Uterus (tissue), 4 donors: Measurements from ENCODE around the gene HOMER2. TPM values are rescaled to one million over a fixed set of nuclear protein-coding genes. Genes with fewer than 3 reads are reported as not detected.

Source experiments
- DNase-seq, 2 donors: peaks; one replicate each; pipeline ENCODE4 v3.0.0-alpha.2; 2019 to 2020
- H3K27ac ChIP-seq, 2 donors: fragments of 200-600 bp; sonication (generic); 1 replicate in 1 of 2; 2 replicates in 1 of 2; pipeline ENCODE4 v1.5.1; 2016 to 2018
- H3K27me3 ChIP-seq, 2 donors: fragments of 200-600 bp; sonication (generic); one replicate each; pipeline ENCODE4 v1.5.1; 2018 to 2019; ENCODE audit warnings: control low read depth in 1 of 2
- H3K36me3 ChIP-seq, 2 donors: fragments of 200-600 bp; sonication (generic); one replicate each; pipeline ENCODE4 v1.5.1; 2019; ENCODE audit warnings: control low read depth in 1 of 2
- H3K4me1 ChIP-seq, 2 donors: fragments of 200-600 bp; sonication (generic); one replicate each; pipeline ENCODE4 v1.5.1; 2018 to 2019; ENCODE audit warnings: control low read depth in 1 of 2
- H3K4me3 ChIP-seq, 2 donors: fragments of 200-600 bp; sonication (generic); 1 replicate in 1 of 2; 2 replicates in 1 of 2; pipeline ENCODE4 v1.5.1; 2018 to 2019; ENCODE audit warnings: mild to moderate bottlenecking in 1 of 2
- H3K9me3 ChIP-seq, 2 donors: fragments of 200-600 bp; sonication (generic); one replicate each; pipeline ENCODE4 v1.5.1; 2019; ENCODE audit warnings: control low read depth in 1 of 2
- POLR2A ChIP-seq, 2 donors: fragments of 450-650 bp; IDR thresholded peaks; one replicate each; pipeline ENCODE4 v1.6.1; 2016; ENCODE audit warnings: antibody characterized with exemption in 2 of 2, mild to moderate bottlenecking in 1 of 2, moderate library complexity in 1 of 2
- intact Hi-C: fragments of 100-400 bp; cut with DNase I; formaldehyde crosslinking; loops from one replicate; pipeline ENCODE4 v1.15.1; 2023; ENCODE audit warnings: low total_unique reads
- total RNA-seq, 4 donors: library from RNA; depleted of rRNA in 3 of 4; stranded (reverse); fragments of >200 nt in 3 of 4; gene quantifications; one replicate each; pipeline versions ENCODE4 v1.1.0 to v1.2.4, GENCODE V29; 2014 to 2023
- TF ChIP-seq, protein P1 (sequence below), 4 experiments: fragments of 200-600 bp in 2 of 4; fragments of 450-650 bp in 2 of 4; sonication (generic) in 2 of 4; IDR thresholded peaks; one replicate each; pipeline ENCODE4 v1.5.1; 2016 to 2019; ENCODE audit warnings: antibody characterized with exemption in 4 of 4, mild to moderate bottlenecking in 2 of 4, moderate library complexity in 1 of 4
- donor health status: DM: yes; HTN: yes; CAD: no.

The HOMER2 gene
- total RNA-seq, 4 donors from 2014 or later, result 5.1 to 50.0 (median 10.6) TPM

- intact Hi-C loops, result no loop called here
- Histone ChIP-seq H3K4me1 (no peaks in the 10 kb centered on the region), H3K27ac (no peak overlapping the region), H3K36me3 (no peaks in the 10 kb centered on the region), H3K27me3 (no peaks in the 10 kb centered on the region), H3K9me3 (no peaks in the 10 kb centered on the region), H3K4me3 (no peak overlapping the region)
- DNase-seq, result no peak
- no peak for TF ChIP-seq POLR2A (IDR thresholded peaks at IDR 0.05)
- TF ChIP-seq, protein P1, sequence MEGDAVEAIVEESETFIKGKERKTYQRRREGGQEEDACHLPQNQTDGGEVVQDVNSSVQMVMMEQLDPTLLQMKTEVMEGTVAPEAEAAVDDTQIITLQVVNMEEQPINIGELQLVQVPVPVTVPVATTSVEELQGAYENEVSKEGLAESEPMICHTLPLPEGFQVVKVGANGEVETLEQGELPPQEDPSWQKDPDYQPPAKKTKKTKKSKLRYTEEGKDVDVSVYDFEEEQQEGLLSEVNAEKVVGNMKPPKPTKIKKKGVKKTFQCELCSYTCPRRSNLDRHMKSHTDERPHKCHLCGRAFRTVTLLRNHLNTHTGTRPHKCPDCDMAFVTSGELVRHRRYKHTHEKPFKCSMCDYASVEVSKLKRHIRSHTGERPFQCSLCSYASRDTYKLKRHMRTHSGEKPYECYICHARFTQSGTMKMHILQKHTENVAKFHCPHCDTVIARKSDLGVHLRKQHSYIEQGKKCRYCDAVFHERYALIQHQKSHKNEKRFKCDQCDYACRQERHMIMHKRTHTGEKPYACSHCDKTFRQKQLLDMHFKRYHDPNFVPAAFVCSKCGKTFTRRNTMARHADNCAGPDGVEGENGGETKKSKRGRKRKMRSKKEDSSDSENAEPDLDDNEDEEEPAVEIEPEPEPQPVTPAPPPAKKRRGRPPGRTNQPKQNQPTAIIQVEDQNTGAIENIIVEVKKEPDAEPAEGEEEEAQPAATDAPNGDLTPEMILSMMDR (IDR thresholded peaks at IDR 0.05), result no peak
Observed at GRCh38 chr15:82890995-82891390, 61.5 kb downstream of the HOMER2 start.

- H3K27ac ChIP-seq, result no peak overlapping the region
- intact Hi-C loops, result no loop called here
- no peak for DNase-seq
Observed at GRCh38 chr15:82890338-82890994, 62.1 kb downstream of the HOMER2 start.

GRCh38 chr15:82882273-82882928 is 70.1 kb downstream of the HOMER2 start:
- Histone ChIP-seq H3K4me1 (no peaks in the 10 kb centered on the region), H3K27me3 (no peaks in the 10 kb centered on the region), H3K36me3 (no peaks in the 10 kb centered on the region), H3K4me3 (no peak overlapping the region), H3K27ac (no peak overlapping the region), H3K9me3 (no peaks in the 10 kb centered on the region)
- intact Hi-C loops, result no loop called here
- TF ChIP-seq POLR2A (IDR thresholded peaks at IDR 0.05), result no peak
- TF ChIP-seq, protein P1 (IDR thresholded peaks at IDR 0.05), result no peak
- DNase-seq, result no peak

More at GRCh38 chr15:82890338-82890994, 62.1 kb downstream of the HOMER2 start:
- Histone ChIP-seq H3K9me3 (no peaks in the 10 kb centered on the region), H3K4me1 (no peaks in the 10 kb centered on the region), H3K4me3 (no peak overlapping the region), H3K36me3 (no peaks in the 10 kb centered on the region), H3K27me3 (no peaks in the 10 kb centered on the region)
- no peak for TF ChIP-seq POLR2A (IDR thresholded peaks at IDR 0.05)
- TF ChIP-seq, protein P1 (IDR thresholded peaks at IDR 0.05), result no peak

GRCh38 chr15:82881747-82882146 is 70.8 kb downstream of the HOMER2 start:
- Histone ChIP-seq H3K4me1 (no peaks in the 10 kb centered on the region), H3K36me3 (no peaks in the 10 kb centered on the region)

GRCh38 chr15:82880704-82881103 is 71.8 kb downstream of the HOMER2 start:
- H3K27me3 ChIP-seq, result no peaks in the 10 kb centered on the region
- TF ChIP-seq, protein P1 (IDR thresholded peaks at IDR 0.05), result no peak
- TF ChIP-seq POLR2A (IDR thresholded peaks at IDR 0.05), result no peak
- no peaks in the 10 kb centered on the region for H3K36me3 ChIP-seq
- no peaks in the 10 kb centered on the region for H3K4me1 ChIP-seq
- H3K9me3 ChIP-seq, result no peaks in the 10 kb centered on the region
- no peak for DNase-seq
- H3K4me3 ChIP-seq, result no peak overlapping the region
- intact Hi-C loops, result no loop called here
- H3K27ac ChIP-seq, result no peak overlapping the region

More at GRCh38 chr15:82881747-82882146, 70.8 kb downstream of the HOMER2 start:
- TF ChIP-seq, protein P1 (IDR thresholded peaks at IDR 0.05), result no peak
- TF ChIP-seq POLR2A (IDR thresholded peaks at IDR 0.05), result no peak
- Histone ChIP-seq H3K27ac (no peak overlapping the region), H3K27me3 (no peaks in the 10 kb centered on the region), H3K9me3 (no peaks in the 10 kb centered on the region), H3K4me3 (no peak overlapping the region)
- no peak for DNase-seq
- intact Hi-C loops, result no loop called here
